GM23338 (cell line): Measurements from ENCODE around the gene TENM3. TPM values are rescaled to one million over a fixed set of nuclear protein-coding genes. Genes with fewer than 3 reads are reported as not detected.

Experiments used
- ATAC-seq: fragments of 200-7000 bp; cut with Tn5 transposase; 3 replicates; pipeline ENCODE4 v1.9.1; 2020
- DNase-seq: peaks from one replicate; pipeline ENCODE4 v3.0.0-alpha.2; 2015; ENCODE audit warnings: low spot score
- H2AFZ ChIP-seq: fragments of 200-600 bp; sonication (generic); 2 replicates; pipeline ENCODE4 v1.8.0; 2016; ENCODE audit warnings: antibody characterized with exemption, mild to moderate bottlenecking, moderate library complexity
- H3F3A ChIP-seq: fragments of 200-600 bp; sonication (generic); replicated peaks from 2 replicates; pipeline ENCODE4 v1.8.0; 2017; ENCODE audit warnings: antibody characterized with exemption, mixed run types, low read depth
- H3K27ac ChIP-seq: fragments of 200-600 bp; sonication (generic); 2 replicates; pipeline ENCODE4 v1.6.1; 2016; ENCODE audit warnings: low read depth
- H3K27me3 ChIP-seq: fragments of 200-600 bp; sonication (generic); 2 replicates; pipeline ENCODE4 v1.8.0; 2016; ENCODE audit warnings: mild to moderate bottlenecking, mixed run types, moderate library complexity; ENCODE audit not compliant: insufficient read depth
- H3K36me3 ChIP-seq: fragments of 200-600 bp; sonication (generic); 2 replicates; pipeline ENCODE4 v1.8.0; 2016; ENCODE audit warnings: mild to moderate bottlenecking; ENCODE audit not compliant: insufficient read depth
- H3K4me1 ChIP-seq: fragments of 200-600 bp; sonication (generic); 2 replicates; pipeline ENCODE4 v1.8.0; 2016; ENCODE audit warnings: mild to moderate bottlenecking, moderate library complexity; ENCODE audit not compliant: insufficient read depth
- H3K4me2 ChIP-seq: fragments of 200-600 bp; sonication (generic); 2 replicates; pipeline ENCODE4 v1.7.1; 2017; ENCODE audit warnings: mixed run types
- H3K4me3 ChIP-seq: fragments of 200-600 bp; sonication (generic); 2 replicates; pipeline ENCODE4 v1.6.1; 2016; ENCODE audit warnings: mixed run types
- H3K79me2 ChIP-seq: fragments of 200-600 bp; sonication (generic); replicated peaks from 2 replicates; pipeline ENCODE4 v1.8.0; 2017; ENCODE audit warnings: mild to moderate bottlenecking; ENCODE audit not compliant: insufficient read depth
- H3K9me2 ChIP-seq: fragments of 200-600 bp; sonication (generic); 2 replicates; pipeline ENCODE4 v1.8.0; 2017; ENCODE audit not compliant: insufficient read depth
- H4K20me1 ChIP-seq: fragments of 200-600 bp; sonication (generic); replicated peaks from 2 replicates; pipeline ENCODE4 v1.8.0; 2017; ENCODE audit warnings: mild to moderate bottlenecking; ENCODE audit not compliant: insufficient read depth
- H3K27ac Mint-ChIP-seq: 2 replicates; pipeline ENCODE4 v1.8.0; 2020; ENCODE audit warnings: inconsistent platforms, mild to moderate bottlenecking, moderate library complexity, mixed read lengths
- H3K27me3 Mint-ChIP-seq: 3 replicates; pipeline ENCODE4 v1.8.0; 2022; ENCODE audit warnings: low read depth, mild to moderate bottlenecking, moderate library complexity, mixed read lengths, inconsistent platforms; ENCODE audit not compliant: insufficient read depth, poor library complexity
- H3K36me3 Mint-ChIP-seq: 3 replicates; pipeline ENCODE4 v1.8.0; 2021; ENCODE audit warnings: low read depth, mild to moderate bottlenecking, inconsistent platforms, moderate library complexity, mixed read lengths
- H3K4me1 Mint-ChIP-seq: 3 replicates; pipeline ENCODE4 v1.8.0; 2020; ENCODE audit warnings: mild to moderate bottlenecking, inconsistent platforms, mixed read lengths
- H3K4me3 Mint-ChIP-seq: 3 replicates; pipeline ENCODE4 v1.8.0; 2021; ENCODE audit warnings: moderate library complexity, mild to moderate bottlenecking, inconsistent platforms, mixed read lengths
- H3K9me3 Mint-ChIP-seq: 3 replicates; pipeline ENCODE4 v1.8.0; 2020; ENCODE audit warnings: moderate library complexity, mild to moderate bottlenecking, inconsistent platforms, mixed read lengths
- CREB1 ChIP-seq: fragments of 250-450 bp; sonication (Bioruptor Pico); IDR thresholded peaks from 2 replicates; pipeline ENCODE4 v1.5.0; 2020; ENCODE audit warnings: low read depth, mild to moderate bottlenecking, moderate library complexity
- CTCF ChIP-seq, 2 experiments: fragments of 200-600 bp in 1 of 2; sonication (generic) in 1 of 2; conservative IDR thresholded peaks; 2 replicates each; pipeline versions ENCODE4 v1.5.1 to v1.6.1; 2016 to 2017; ENCODE audit warnings: antibody characterized with exemption in 2 of 2, low read depth in 2 of 2, mild to moderate bottlenecking in 2 of 2, moderate library complexity in 1 of 2
- ETS1 ChIP-seq: IDR thresholded peaks from 2 replicates; pipeline ENCODE4 v1.6.1; 2016; ENCODE audit warnings: antibody characterized with exemption
- EZH2phosphoT487 ChIP-seq: fragments of 200-600 bp; sonication (generic); IDR thresholded peaks from one replicate; pipeline ENCODE4 v1.8.1; 2018; ENCODE audit warnings: antibody characterized with exemption; ENCODE audit not compliant: unreplicated experiment
- NANOG ChIP-seq: IDR thresholded peaks from 2 replicates; pipeline ENCODE4 v1.6.1; 2016; ENCODE audit warnings: antibody characterized with exemption, borderline replicate concordance
- POLR2AphosphoS5 ChIP-seq: IDR thresholded peaks from 2 replicates; pipeline ENCODE4 v1.6.1; 2016; ENCODE audit warnings: antibody characterized with exemption, low read depth
- REST ChIP-seq: IDR thresholded peaks from one replicate; pipeline ENCODE4 v1.6.1; 2018; ENCODE audit warnings: antibody characterized with exemption; ENCODE audit not compliant: unreplicated experiment
- STAT1 ChIP-seq: IDR thresholded peaks from one replicate; pipeline ENCODE4 v1.6.1; 2016; ENCODE audit warnings: antibody characterized with exemption; ENCODE audit not compliant: unreplicated experiment
- ZNF114 ChIP-seq: fragments of 250-450 bp; sonication (Bioruptor Pico); IDR thresholded peaks from 2 replicates; pipeline ENCODE4 v1.5.0; 2020; ENCODE audit warnings: mild to moderate bottlenecking, moderate library complexity
- polyA plus RNA-seq: library from polyadenylated mRNA; unstranded; fragments of >200 nt; fragmentation: Nextera tagmentation; extraction: Ambion mirVana; gene quantifications from 2 replicates; pipeline ENCODE4 v1.2.1, GENCODE V29; 2016
- total RNA-seq: library from RNA; depleted of rRNA; stranded (reverse); fragments of >200 nt; shearing (Covaris generic); gene quantifications from 2 replicates; pipeline ENCODE4 v1.2.3, GENCODE V29; 2014

The TENM3 gene
- total and polyA plus RNA-seq, 2 experiments from 2014 or later: 22.2 to 128 TPM

GRCh38 chr4:182212211-182212761 lies 30.9 kb upstream of the TENM3 start (continued):
- no peak for TF ChIP-seq REST
- TF ChIP-seq CREB1 (CRISPR knock-in tag): no peak
- no peak for TF ChIP-seq ETS1
- no peak for TF ChIP-seq POLR2AphosphoS5
- no peak for TF ChIP-seq STAT1

GRCh38 chr4:182213004-182213403 lies 30.2 kb upstream of the TENM3 start:
- Histone ChIP-seq H3K36me3 (no peaks in the 10 kb centered on the region), H4K20me1 (no peaks in the 10 kb centered on the region), H3K79me2 (no peaks in the 10 kb centered on the region), H3F3A (no peaks in the 10 kb centered on the region), H3K4me1 (peaks cover 15% of the 10 kb centered on the region; the same call in 1 of the 2 replicates), H3K9me2 (no peaks in the 10 kb centered on the region), H3K27ac (no peak overlapping the region), H3K4me2 (no peak overlapping the region), H3K4me3 (no peak overlapping the region), H2AFZ (no peak overlapping the region), H3K27me3 (no peaks in the 10 kb centered on the region)
- H3K4me3 Mint-ChIP-seq: no peak overlapping the region
- H3K27me3 Mint-ChIP-seq: peaks cover 3% of the 10 kb centered on the region
- DNase-seq (no peak), ATAC-seq (no peak)
- H3K9me3 Mint-ChIP-seq: no peaks in the 10 kb centered on the region; the same call in 2 of the 3 replicates
- H3K4me1 Mint-ChIP-seq: peaks cover 39% of the 10 kb centered on the region
- no peaks in the 10 kb centered on the region for H3K36me3 Mint-ChIP-seq
- H3K27ac Mint-ChIP-seq: no peak overlapping the region
- TF ChIP-seq STAT1: no peak
- TF ChIP-seq REST: no peak
- TF ChIP-seq CTCF (conservative IDR thresholded peaks at IDR 0.05; ENCODE audit: low read depth in 2 of 2): no peak
- no peak for TF ChIP-seq NANOG
- no peak for TF ChIP-seq ETS1
- TF ChIP-seq ZNF114 (CRISPR knock-in tag): no peak
- TF ChIP-seq POLR2AphosphoS5: no peak
- no peak for TF ChIP-seq EZH2phosphoT487
